ENCODE results near the gene TRIM59. TPM values are rescaled to one million over a fixed set of nuclear protein-coding genes. Genes with fewer than 3 reads are reported as not detected.

Gene TRIM59
- total and polyA plus RNA-seq, 2 of the 4 experiments (the other 2 are of a cell fraction), result 8.0 to 65.4 TPM

DNA sequence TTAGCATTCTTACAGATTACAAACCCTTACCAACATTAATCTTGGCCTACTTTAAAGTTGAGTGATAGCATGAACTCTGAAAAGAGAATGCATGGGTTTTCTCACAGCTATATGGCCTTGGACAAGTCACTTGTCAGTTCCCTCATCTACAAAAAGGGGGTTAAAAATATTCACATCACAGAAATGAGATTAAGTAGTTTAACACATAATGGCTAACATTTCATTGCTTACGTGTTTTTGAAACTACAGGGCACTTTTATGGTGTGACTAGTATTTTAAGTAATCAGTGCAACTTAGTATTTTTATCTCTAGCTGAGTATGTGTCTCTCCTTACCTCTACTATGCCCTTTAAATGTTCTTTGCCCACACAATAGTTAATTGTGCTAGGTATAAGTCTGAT lies 13.8 kb downstream of the TRIM59 start:
- POLR2A ChIA-PET (ENCODE audit: unreplicated experiment), result no interaction called here
- no peaks in the 10 kb centered on the region for H3K27me3 ChIP-seq (ENCODE audit: control insufficient read depth, insufficient read depth, low read length)
- no peak for TF ChIP-seq MAZ (IDR thresholded peaks at IDR 0.05; ENCODE audit: borderline replicate concordance, low read depth, low read length)
- TF ChIP-seq RCOR1 (IDR thresholded peaks at IDR 0.05; ENCODE audit: insufficient replicate concordance, low read length), result no peak
- TF ChIP-seq BHLHE40 (IDR thresholded peaks at IDR 0.05; ENCODE audit: low read depth, low read length), result no peak
- H4K5ac ChIP-seq (ENCODE audit: low read depth, low read length), result no peak overlapping the region
- H4K91ac ChIP-seq (ENCODE audit: insufficient read depth, low read depth, low read length), result no peak overlapping the region
- no peak overlapping the region for H3K27ac ChIP-seq (ENCODE audit: insufficient read depth, low read length)
- H3K4ac ChIP-seq (ENCODE audit: low read depth, low read length), result no peak overlapping the region
- no peak overlapping the region for H3K56ac ChIP-seq (ENCODE audit: extremely low read depth, insufficient read depth, low read length)
- H3K23ac ChIP-seq (ENCODE audit: low read depth, low read length), result no peak overlapping the region
- no peak overlapping the region for H2BK5ac ChIP-seq (ENCODE audit: low read depth, low read length, poor library complexity, severe bottlenecking)
- no peak overlapping the region for H2AFZ ChIP-seq (replicated peaks; ENCODE audit: low read length, poor library complexity)
- H3K4me2 ChIP-seq (ENCODE audit: low read depth, low read length), result no peak overlapping the region
- H3K79me1 ChIP-seq (ENCODE audit: low read depth in 1 of 2, low read length in 2 of 2), result peaks cover 7 to 29% of the 10 kb centered on the region in 2 experiments
- H3K4me1 ChIP-seq (ENCODE audit: control insufficient read depth, insufficient read depth, low read length), result peaks cover 4% of the 10 kb centered on the region; the same call in 1 of the 2 replicates
- CTCF ChIA-PET, result no interaction called here
- no peaks in the 10 kb centered on the region for H3K9me3 ChIP-seq (ENCODE audit: control insufficient read depth, insufficient read depth, low read length)
- H3K9me1 ChIP-seq (ENCODE audit: insufficient read depth, low read length), result no peaks in the 10 kb centered on the region
- intact Hi-C loops (cut with micrococcal nuclease) (no loop called here), in situ Hi-C loops (cut with MboI; ENCODE audit: low sequenced_read_pairs) (no loop called here), dilution Hi-C loops (cut with HindIII; ENCODE audit: low sequenced_read_pairs, unreplicated experiment) (no loop called here)
- no peak for ATAC-seq (ENCODE audit: low read depth)
- H3K9ac ChIP-seq (ENCODE audit: low read depth, low read length), result no peak overlapping the region
- H2BK20ac ChIP-seq (ENCODE audit: low read depth, low read length), result no peak overlapping the region
- H3K14ac ChIP-seq (replicated peaks; ENCODE audit: low read depth, low read length), result no peak overlapping the region
- no peak overlapping the region for H2BK15ac ChIP-seq (ENCODE audit: low read depth, low read length)
- H3K18ac ChIP-seq (ENCODE audit: low read depth, low read length), result no peak overlapping the region
- H2AK9ac ChIP-seq (replicated peaks; ENCODE audit: low read depth, low read length, poor library complexity), result no peak overlapping the region
- H4K8ac ChIP-seq (ENCODE audit: low read depth in 2 of 2, low read length in 2 of 2), result no peak overlapping the region
- no peak for DNase-seq
- H3K36me3 ChIP-seq (ENCODE audit: control insufficient read depth, insufficient read depth, low read length), result peaks cover 14% of the 10 kb centered on the region
- H2AK5ac ChIP-seq (ENCODE audit: low read depth, low read length), result no peak overlapping the region
- peaks cover 6% of the 10 kb centered on the region; the same call in 1 of the 2 replicates for H4K20me1 ChIP-seq (ENCODE audit: insufficient read depth, low read length)
- H3K4me3 ChIP-seq (ENCODE audit: insufficient read depth, low read depth, low read length), result no peak overlapping the region
- no peak overlapping the region for H2BK120ac ChIP-seq (ENCODE audit: low read depth, low read length)
- WGBS, 2 experiments (ENCODE audit: extremely low coverage in 2 of 2, insufficient read length in 1 of 2), result no CpG with 5 or more reads among the region's 1 CpG
- BruUV-seq (replicated peaks), result no TSS peak
